ENCODE results near the gene TTYH1. TPM values are rescaled to one million over a fixed set of nuclear protein-coding genes. Genes with fewer than 3 reads are reported as not detected.

The TTYH1 gene
- total and polyA plus RNA-seq, 2 of the 8 experiments (the other 6 are each of a cell fraction or from before 2014, with no cell fraction given): 26.7 to 46.5 TPM

GRCh38 chr19:54421521-54421920 is 6.3 kb downstream of the TTYH1 start:
- Histone ChIP-seq H3K36me3 (ENCODE audit: control insufficient read depth in 2 of 4, insufficient read depth in 4 of 4, low read length in 3 of 4) (peaks cover 2 to 23% (median 3%) of the 10 kb centered on the region in 4 experiments; a peak in 7 of 8 replicates), H3K14ac (ENCODE audit: insufficient read length) (no peak overlapping the region), H3K4me2 (ENCODE audit: insufficient read depth in 1 of 2, low read depth in 2 of 2, low read length in 2 of 2) (peak overlapping the region; percentile 44 to 86), H2AFZ (ENCODE audit: low read length) (no peak overlapping the region), H2BK120ac (replicated peaks; ENCODE audit: low read depth, low read length) (peak overlapping the region; percentile 88), H3K4me1 (replicated peaks in 1 of 4; ENCODE audit: control insufficient read depth in 3 of 4, insufficient read depth in 4 of 4, low read length in 3 of 4) (peaks cover 15 to 48% (median 36%) of the 10 kb centered on the region in 4 experiments), H3K18ac (ENCODE audit: extremely low read depth, low read length) (peak overlapping the region; percentile 97), H3K4me3 (ENCODE audit: extremely low read depth in 1 of 4, insufficient read depth in 2 of 4, low read depth in 3 of 4, low read length in 4 of 4) (peak overlapping the region in 2 of 4 experiments; percentile 26 to 59; a peak in 3 of 8 replicates), H2BK15ac (ENCODE audit: low read length) (peak overlapping the region; percentile 95; the same call in 1 of the 2 replicates), H4K5ac (ENCODE audit: insufficient read length, low read depth, low read length) (peak overlapping the region; percentile 34), H4K91ac (replicated peaks; ENCODE audit: insufficient read length, low read length) (peak overlapping the region; percentile 96), H3K56ac (replicated peaks; ENCODE audit: insufficient read length, low read depth, low read length) (no peak overlapping the region), H3K27ac (ENCODE audit: low read depth, low read length) (no peak overlapping the region), H3K27me3 (replicated peaks in 1 of 4; ENCODE audit: control insufficient read depth in 3 of 4, extremely low read depth in 1 of 4, insufficient read depth in 3 of 4, low read length in 3 of 4) (peaks cover 0 to 4% (median 2%) of the 10 kb centered on the region in 4 experiments; a peak in 3 of 7 replicates), H3K79me2 (ENCODE audit: control insufficient read depth in 1 of 2, insufficient read depth in 2 of 2, low read length in 2 of 2) (peaks cover 7 to 8% of the 10 kb centered on the region in 2 experiments; a peak in 2 of 4 replicates), H3K79me1 (ENCODE audit: low read depth, low read length) (peaks cover 16% of the 10 kb centered on the region), H3K9me3 (ENCODE audit: insufficient read depth in 2 of 2, low read depth in 1 of 2, low read length in 1 of 2) (no peaks in the 10 kb centered on the region), H2BK20ac (ENCODE audit: low read length) (peak overlapping the region; percentile 86), H3K4ac (replicated peaks; ENCODE audit: insufficient read length, low read depth, low read length) (no peak overlapping the region), H2BK5ac (ENCODE audit: low read depth, low read length) (peak overlapping the region; percentile 97; the same call in 1 of the 2 replicates), H2AK5ac (ENCODE audit: low read depth, low read length) (peak overlapping the region; percentile 80; the same call in 1 of the 2 replicates), H2BK12ac (ENCODE audit: low read depth, low read length) (peak overlapping the region; percentile 98; the same call in 1 of the 2 replicates), H3K23me2 (ENCODE audit: low read depth, low read length) (peaks cover 10% of the 10 kb centered on the region), H3K9ac (replicated peaks in 1 of 4; ENCODE audit: extremely low read depth in 1 of 4, low read depth in 3 of 4, low read length in 3 of 4) (peak overlapping the region in 1 of 4 experiments; percentile 13; a peak in 1 of 7 replicates), H4K20me1 (replicated peaks in 1 of 2; ENCODE audit: control insufficient read depth in 1 of 2, insufficient read depth in 2 of 2, low read length in 2 of 2) (peaks cover 0 to 14% of the 10 kb centered on the region in 2 experiments), H3K23ac (ENCODE audit: insufficient read length) (no peak overlapping the region), H4K8ac (ENCODE audit: extremely low read depth, insufficient read depth, low read length) (peak overlapping the region; percentile 53; the same call in 1 of the 2 replicates)
- DNase-seq (ENCODE audit: low read depth in 1 of 2, low spot score in 2 of 2) (no peak), FAIRE-seq (no peak)
- POLR2A ChIA-PET (ENCODE audit: partially characterized antibody): interaction anchor here (1.2 to 5.6 kb wide), 8 partner anchors 13 to 264 kb away, joined by 3 to 133 read pairs (median 6); partner anchors contain the start of genes LENG8 and RPS9
- 60% methylated on average over 6 of the region's 7 CpGs; no CpG with 5 or more reads in 1 of the 2 experiments for WGBS, 2 experiments (ENCODE audit: extremely low coverage in 1 of 2, insufficient coverage in 1 of 2, insufficient read length in 1 of 2, insufficient replicate concordance in 2 of 2, low coverage in 1 of 2, low lambda C conversion rate in 2 of 2, missing lambda C conversion rate in 1 of 2)
- CTCF ChIA-PET (ENCODE audit: partially characterized antibody): interaction anchor here (0.6 to 4.9 kb wide), 12 partner anchors 8 to 1840 kb away, joined by 3 to 58 read pairs (median 3); no protein-coding TSS in a partner anchor
- TF ChIP-seq BACH1 (IDR thresholded peaks at IDR 0.05; ENCODE audit: low read length) (no peak), CBX8 (IDR thresholded peaks at IDR 0.05; ENCODE audit: borderline replicate concordance, low read depth, low read length) (no peak), TEAD4 (IDR thresholded peaks at IDR 0.05; ENCODE audit: low read depth, low read length) (no peak), BCL11A (IDR thresholded peaks at IDR 0.05; ENCODE audit: low read depth in 2 of 2, low read length in 2 of 2) (no peak), KDM4A (IDR thresholded peaks at IDR 0.05; ENCODE audit: low read depth, low read length, severe bottlenecking) (no peak), CTBP2 (IDR thresholded peaks at IDR 0.05; ENCODE audit: borderline replicate concordance, insufficient read depth, insufficient read length, low read length) (no peak), E2F6 (IDR thresholded peaks at IDR 0.05) (no peak), SIN3A (conservative IDR thresholded peaks at IDR 0.05 in 1 of 2, IDR thresholded peaks at IDR 0.05 in 1 of 2; ENCODE audit: low read depth in 1 of 2, low read length in 2 of 2) (no peak), TBP (IDR thresholded peaks at IDR 0.05; ENCODE audit: low read depth, low read length) (no peak), KDM5A (IDR thresholded peaks at IDR 0.05; ENCODE audit: low read length) (no peak), NANOG (IDR thresholded peaks at IDR 0.05; ENCODE audit: insufficient read depth, low read depth, low read length, poor library complexity, severe bottlenecking) (no peak), EGR1 (IDR thresholded peaks at IDR 0.05; ENCODE audit: borderline replicate concordance, low read depth, low read length) (no peak)

Measured in H1 (cell line).